T-helper 22 cell (primary cell): ENCODE results near the gene NUP210.

Source experiments
- DNase-seq: peaks from one replicate; pipeline ENCODE4 v3.0.0-alpha.2; 2020; ENCODE audit warnings: low read depth

Gene NUP210

DNA sequence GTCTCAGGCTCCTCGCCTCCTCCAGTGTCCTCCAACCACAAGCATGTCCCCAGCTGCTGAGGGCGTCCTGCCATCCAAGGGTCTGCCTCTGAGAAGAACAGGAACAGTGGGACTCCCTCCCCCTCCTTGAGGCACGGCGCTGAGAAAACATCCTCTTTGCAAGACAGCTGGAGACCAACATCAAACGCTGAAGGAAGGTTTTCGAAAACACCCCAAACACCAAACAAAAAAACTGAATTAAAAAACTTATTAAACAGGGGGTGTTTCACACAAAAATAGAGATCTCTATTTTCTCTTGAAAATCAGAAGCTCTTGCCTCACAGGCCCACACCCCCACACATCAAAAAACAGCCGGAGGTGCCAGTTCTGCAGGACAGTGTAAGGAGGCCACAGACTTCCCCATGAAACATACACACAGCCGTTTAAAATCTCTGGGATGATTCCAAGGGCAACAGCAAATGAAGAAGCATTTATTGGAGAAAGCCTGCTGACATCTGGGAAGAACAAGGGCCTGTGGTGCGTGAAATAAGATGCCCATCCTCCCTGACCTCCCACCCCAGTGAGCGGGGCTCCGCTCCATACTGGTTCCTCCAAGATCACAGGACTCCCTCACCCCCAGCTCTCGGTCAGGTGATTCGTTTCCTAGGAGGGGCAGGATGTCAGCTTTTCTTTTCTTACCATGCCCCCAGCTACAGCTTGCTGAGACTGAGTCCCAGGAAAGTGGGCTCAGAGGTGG, 71.3 kb downstream of the NUP210 start:
- no peak for DNase-seq

DNA sequence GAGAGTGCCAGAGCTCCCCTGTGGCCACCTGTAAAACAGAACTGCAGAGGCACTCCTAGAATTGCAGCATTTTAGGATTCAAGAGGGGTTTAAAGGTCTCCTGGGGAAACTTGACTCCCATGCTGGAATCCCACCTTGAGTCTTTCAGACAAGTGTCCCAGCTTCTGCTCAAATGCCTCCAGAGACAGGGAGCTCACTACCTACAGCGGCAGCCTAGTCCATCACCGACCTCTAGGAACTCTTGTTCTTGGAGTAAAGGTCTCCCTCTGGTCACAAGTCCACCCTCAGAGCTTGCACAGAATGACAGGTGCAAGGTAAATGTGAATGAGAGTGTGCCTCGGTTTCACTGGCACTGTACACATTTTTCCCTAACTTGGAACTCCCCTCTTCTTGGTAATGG, 72.0 kb downstream of the NUP210 start:
- no peak for DNase-seq

GRCh38 chr3:13347390-13347950, 72.7 kb downstream of the NUP210 start:
- DNase-seq, result no peak

DNA sequence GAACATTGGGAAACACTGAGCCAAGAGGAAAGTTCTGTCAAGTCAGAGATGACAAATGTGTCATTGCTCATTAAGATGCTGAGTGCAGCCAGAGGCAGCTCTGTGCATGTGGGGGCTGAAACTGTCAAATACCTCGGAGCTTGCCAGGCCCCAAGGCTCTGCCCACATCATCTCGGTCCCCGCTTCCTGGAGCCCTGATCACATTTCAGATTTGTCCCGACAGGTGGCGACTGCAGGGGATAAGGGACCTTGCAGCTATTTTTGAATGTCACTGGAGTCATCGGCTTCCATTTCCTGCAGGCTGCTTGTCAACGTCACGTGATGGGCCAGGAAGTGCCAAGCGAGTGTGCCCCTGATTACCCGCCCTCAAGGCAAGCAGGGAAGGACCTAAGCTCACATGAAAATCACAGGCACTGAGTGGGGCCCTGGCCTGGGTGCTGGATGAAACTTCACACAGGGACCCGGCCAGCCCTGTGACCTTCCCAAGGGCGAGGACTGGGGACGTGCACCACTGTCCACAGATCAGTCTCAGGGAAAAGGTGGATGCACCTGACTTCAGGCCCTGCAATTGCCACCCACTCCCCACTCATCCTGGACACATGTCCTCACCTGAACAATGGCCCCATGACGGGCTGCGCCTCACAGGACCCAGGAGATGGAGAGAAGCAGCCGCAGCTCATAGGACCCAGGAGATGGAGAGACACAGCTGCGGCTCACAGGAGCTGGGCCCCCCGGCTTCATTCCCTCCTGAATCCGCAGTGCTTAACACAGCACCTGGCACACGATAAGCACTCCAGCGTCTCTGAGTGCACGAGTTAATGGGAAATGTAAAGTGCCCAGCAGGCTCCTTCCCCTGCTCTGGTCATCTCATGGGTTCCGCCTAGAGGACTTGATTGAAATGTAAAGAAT, 73.4 kb downstream of the NUP210 start:
- DNase-seq, result peak; percentile 66

DNA sequence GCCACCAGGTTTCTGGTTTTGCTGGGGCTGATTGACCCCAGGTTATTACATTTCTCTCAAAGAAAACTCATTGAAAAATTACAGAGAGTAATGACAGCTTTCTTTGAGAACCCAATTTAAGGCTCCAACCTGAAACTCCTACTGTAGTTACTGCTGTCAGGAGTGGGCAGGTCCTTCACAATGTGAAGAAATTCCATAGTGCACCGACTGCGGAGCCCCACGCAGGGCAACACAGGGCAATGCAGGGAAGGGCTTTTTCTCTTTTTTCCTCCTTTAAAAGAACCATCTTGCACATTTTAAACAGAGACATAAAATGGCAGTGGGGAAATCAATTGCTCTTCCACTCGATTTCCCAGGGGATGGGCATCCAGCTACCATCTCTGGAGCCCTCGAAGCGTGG, 74.3 kb downstream of the NUP210 start:
- no peak for DNase-seq

- no peak for DNase-seq
These were observed 74.8 kb downstream of the NUP210 start for GRCh38 chr3:13345284-13345683.

- no peak for DNase-seq
These were observed 75.5 kb downstream of the NUP210 start for GRCh38 chr3:13344663-13345062.

DNA sequence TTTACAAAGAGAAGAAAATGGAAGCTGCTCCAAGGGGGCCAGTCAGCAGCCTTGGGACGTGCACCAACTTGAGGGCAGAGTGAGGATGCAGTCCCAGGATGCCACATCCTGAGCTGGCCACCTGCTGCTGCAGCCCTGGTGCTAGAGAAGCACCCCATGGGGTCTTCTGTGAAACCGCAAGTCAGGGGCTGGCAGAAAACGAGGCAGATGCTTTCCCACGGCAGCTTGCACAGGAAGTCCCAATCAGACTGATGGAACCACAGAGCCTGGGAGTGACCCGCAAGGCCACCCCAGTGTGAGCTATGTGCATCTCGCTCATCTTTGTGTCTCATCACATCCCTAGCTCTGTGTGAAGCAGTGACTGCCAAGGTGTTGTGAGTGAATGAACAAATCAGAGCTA, 76.5 kb downstream of the NUP210 start:
- no peak for DNase-seq

GRCh38 chr3:13341229-13341905, 78.8 kb downstream of the NUP210 start:
- DNase-seq, result no peak

DNA sequence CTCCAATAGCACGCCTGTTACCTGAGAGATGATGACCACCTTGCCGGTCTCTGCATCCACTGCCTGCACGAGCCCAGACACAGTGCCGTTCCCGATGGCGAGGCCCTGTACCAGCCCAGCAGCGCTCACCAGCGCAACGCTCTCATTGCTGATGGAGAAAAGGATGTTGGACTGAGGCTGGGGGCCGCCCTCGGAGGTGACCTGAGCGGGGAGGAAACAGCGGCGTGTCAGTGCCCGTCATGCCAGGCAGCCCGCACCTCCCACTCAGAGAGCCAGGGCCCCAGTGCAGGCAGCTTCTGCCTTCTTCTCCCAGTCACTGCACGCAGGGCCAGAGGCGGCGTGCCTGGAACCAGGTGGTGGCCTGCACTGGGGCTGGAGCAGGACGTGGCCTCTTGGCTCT, 80.3 kb downstream of the NUP210 start:
- no peak for DNase-seq

DNA sequence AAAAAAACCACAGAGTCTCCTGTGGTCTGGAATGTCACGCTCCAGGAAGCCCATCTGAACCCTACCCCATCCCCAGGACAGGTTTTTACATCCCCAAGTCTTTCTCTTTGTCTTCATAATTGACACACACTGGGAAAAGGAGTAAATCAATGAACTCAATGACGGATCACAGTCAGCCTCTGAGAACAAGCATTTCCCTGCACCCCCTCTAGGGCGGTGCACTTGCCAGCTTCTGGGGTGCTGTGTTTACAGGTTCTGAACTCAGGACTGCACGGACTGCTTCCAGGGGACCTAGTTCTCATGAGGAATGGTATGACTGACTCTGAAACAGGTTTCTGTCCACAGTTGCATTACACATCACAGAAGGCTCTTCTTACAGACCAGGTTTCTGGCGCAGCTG, 81.1 kb downstream of the NUP210 start:
- no peak for DNase-seq

DNA sequence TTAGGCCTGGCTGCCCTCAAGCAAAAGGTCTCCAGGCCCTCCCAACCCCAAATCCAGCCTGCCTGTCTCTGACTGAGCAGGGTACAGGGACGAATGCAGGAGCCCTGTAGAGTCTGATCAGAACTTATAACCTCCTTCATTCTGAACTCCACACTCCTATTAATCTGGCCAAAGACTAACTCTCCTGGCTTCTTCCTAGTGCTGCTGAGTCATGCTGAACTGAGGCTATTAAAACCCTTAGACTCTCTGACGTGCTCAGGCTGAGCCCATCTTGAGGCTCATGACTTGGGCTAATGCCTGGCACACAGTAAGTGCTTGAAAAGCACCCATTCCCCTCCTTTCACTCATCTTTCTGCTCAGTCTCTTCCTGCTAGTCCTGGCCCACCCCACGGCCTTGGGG, 81.9 kb downstream of the NUP210 start:
- DNase-seq, result no peak

- DNase-seq, result no peak
These were observed 83.5 kb downstream of the NUP210 start for GRCh38 chr3:13336592-13336991.

DNA sequence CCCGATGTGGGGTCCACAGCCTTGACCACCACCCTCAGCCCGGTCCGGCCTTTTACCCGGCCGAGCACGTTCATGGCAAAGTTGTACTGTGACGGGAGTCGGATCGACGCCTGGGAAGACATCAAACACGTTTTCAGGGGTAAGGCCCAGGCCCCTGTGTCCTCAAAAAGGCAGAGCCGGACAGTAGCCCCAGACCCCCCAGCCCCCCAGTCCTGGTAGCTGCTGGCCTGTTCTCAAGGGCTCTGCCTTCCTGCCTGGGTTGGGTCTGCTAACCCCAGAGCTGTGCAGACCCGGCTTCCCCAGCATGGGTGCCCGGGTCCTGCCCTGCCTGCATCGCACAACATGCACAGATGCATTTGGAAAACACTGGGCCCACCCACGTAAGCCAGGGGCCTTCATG, 84.6 kb downstream of the NUP210 start:
- no peak for DNase-seq

DNA sequence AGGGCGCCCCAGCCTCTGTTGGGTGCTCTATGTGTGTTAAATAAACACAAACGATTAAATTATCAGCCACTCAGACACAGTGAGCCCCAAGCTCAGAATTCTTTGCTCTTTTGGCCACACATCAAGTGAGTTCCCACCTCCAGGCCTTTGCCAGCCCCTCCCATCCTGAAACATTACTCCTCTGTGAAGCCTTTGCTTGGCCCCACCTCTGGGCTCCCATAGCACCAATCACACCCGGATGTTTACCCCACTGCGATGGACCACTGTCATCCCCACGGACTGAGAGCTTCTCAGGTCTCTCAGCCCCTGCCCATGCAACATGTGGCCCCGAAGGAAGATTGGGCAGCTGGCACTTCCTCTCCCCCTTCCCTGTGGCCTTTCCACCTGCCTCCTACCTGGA, 85.1 kb downstream of the NUP210 start:
- DNase-seq, result no peak

DNA sequence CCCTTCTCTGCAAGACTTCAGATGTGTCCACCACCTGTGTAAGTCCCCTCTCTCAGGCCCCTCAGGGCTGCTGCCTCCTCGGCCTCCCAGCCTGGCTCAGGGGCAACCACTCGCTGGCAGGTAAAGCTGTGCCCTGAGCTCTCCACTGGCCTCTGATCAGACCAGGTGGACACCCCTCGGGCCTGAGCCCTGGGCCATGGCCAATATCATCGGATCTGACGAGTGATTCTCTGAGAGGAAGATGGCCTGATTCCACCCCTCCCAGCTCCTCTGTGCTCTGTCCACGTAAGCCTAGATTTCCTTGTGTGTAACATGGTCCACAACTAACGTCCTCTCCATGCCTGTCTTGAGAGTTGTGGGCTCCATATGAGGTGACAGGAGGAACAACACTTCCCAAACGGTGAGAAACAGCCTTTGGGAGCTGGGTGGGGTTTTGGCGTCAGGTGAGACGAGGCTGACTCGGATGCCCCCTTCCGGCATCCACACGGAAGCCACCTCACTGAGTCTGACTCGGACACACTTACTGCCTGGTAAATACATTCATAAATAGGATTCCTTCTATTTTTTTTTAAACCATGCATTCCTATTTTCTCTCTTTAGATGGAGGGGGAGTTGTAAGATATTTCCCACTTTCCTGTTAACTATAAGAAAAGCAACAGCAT, 86.8 kb downstream of the NUP210 start:
- DNase-seq, result no peak

- DNase-seq, result no peak
These were observed 87.4 kb downstream of the NUP210 start for GRCh38 chr3:13332740-13333139.

GRCh38 chr3:13332158-13332557, 88.0 kb downstream of the NUP210 start:
- no peak for DNase-seq

DNA sequence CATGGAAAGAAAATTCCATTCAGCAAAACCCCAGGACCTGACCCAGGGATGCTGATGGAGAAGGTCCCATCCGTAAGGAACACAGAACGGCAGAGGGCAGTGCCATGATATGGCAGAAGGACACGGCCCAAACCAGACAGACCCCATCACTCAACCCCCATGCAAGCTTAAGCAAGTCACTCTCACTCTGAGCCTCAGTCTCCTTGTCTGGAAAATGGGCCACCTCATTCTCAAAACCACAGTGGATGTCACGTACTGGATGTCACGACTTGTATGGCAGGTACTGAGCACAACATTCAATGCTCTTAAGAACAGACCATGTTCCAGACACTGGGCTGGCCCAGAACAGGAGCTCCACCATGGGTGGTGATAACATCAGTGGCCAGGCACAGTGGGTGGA, 90.4 kb downstream of the NUP210 start:
- no peak for DNase-seq

- DNase-seq, result no peak
These were observed 94.2 kb downstream of the NUP210 start for GRCh38 chr3:13325892-13326443.

- no peak for DNase-seq
These were observed 95.2 kb downstream of the NUP210 start for GRCh38 chr3:13324835-13325501.
